OCI-LY7 (cell line): Measurements from ENCODE around the gene TCF12. TPM values are rescaled to one million over a fixed set of nuclear protein-coding genes. Genes with fewer than 3 reads are reported as not detected.

Experiments used
- BruUV-seq: library from RNA; stranded (reverse); fragments of 400-500 nt; replicated peaks from 2 replicates; lab custom pipeline; 2021; lab: Mats Ljungman, UMichigan
- CTCF ChIA-PET: fragments of 300-600 bp; sonication (Branson Sonifier 250); formaldehyde crosslinking; loops from one replicate; lab custom pipeline; 2022; ENCODE audit warnings: antibody characterized with exemption; ENCODE audit not compliant: unreplicated experiment; lab: Charles Lee
- POLR2A ChIA-PET: fragments of 300-600 bp; sonication (Branson Sonifier 250); formaldehyde crosslinking; loops from one replicate; lab custom pipeline; 2022; ENCODE audit warnings: antibody characterized with exemption; lab: Charles Lee
- DNase-seq: peaks from one replicate; pipeline ENCODE4 v3.0.0-alpha.2; 2015; ENCODE audit warnings: low spot score
- H2AFZ ChIP-seq: fragments of 200-600 bp; sonication (generic), shearing (Covaris generic); 2 replicates; pipeline ENCODE4 v1.6.1; 2014; ENCODE audit warnings: mild to moderate bottlenecking, antibody characterized with exemption, low read length, moderate library complexity
- H3K27ac ChIP-seq: fragments of 200-600 bp; sonication (generic); 2 replicates; pipeline ENCODE4 v1.5.1; 2014; ENCODE audit warnings: mixed run types, low read depth, mild to moderate bottlenecking, moderate library complexity, low read length, inconsistent platforms; ENCODE audit not compliant: poor library complexity, severe bottlenecking
- H3K36me3 ChIP-seq: fragments of 200-600 bp; sonication (generic); 2 replicates; pipeline ENCODE4 v1.6.1; 2014; ENCODE audit warnings: mild to moderate bottlenecking, antibody characterized with exemption, low read length, moderate library complexity, mixed read lengths; ENCODE audit not compliant: insufficient read depth
- H3K4me1 ChIP-seq: fragments of 200-600 bp; sonication (generic); 2 replicates; pipeline ENCODE4 v1.5.1; 2014; ENCODE audit warnings: mild to moderate bottlenecking, low read length; ENCODE audit not compliant: insufficient read depth, poor library complexity, severe bottlenecking
- H3K4me2 ChIP-seq: fragments of 200-600 bp; sonication (generic); 2 replicates; pipeline ENCODE4 v1.6.1; 2014; ENCODE audit warnings: mild to moderate bottlenecking, low read length
- H3K4me3 ChIP-seq: fragments of 200-600 bp; sonication (generic); 2 replicates; pipeline ENCODE4 v1.5.1; 2014; ENCODE audit warnings: mild to moderate bottlenecking, low read depth, low read length; ENCODE audit not compliant: poor library complexity, severe bottlenecking
- H3K79me2 ChIP-seq: fragments of 200-600 bp; sonication (generic); 2 replicates; pipeline ENCODE4 v1.6.1; 2016; ENCODE audit warnings: low read depth, mild to moderate bottlenecking, low read length, moderate library complexity, mixed read lengths; ENCODE audit not compliant: insufficient read depth
- H3K9me2 ChIP-seq: fragments of 200-600 bp; sonication (generic); 2 replicates; pipeline ENCODE4 v1.6.1; 2016; ENCODE audit warnings: mild to moderate bottlenecking, low read length, mixed read lengths; ENCODE audit not compliant: insufficient read depth
- H3K9me3 ChIP-seq: fragments of 200-600 bp; sonication (generic); 2 replicates; pipeline ENCODE4 v1.6.1; 2014; ENCODE audit warnings: mild to moderate bottlenecking, mixed run types, low read length, mixed read lengths
- H4K20me1 ChIP-seq: fragments of 200-600 bp; sonication (generic); 2 replicates; pipeline ENCODE4 v1.6.1; 2014; ENCODE audit warnings: mild to moderate bottlenecking, antibody characterized with exemption, low read length, moderate library complexity, mixed read lengths; ENCODE audit not compliant: insufficient read depth
- CTCF ChIP-seq: fragments of 200-600 bp; sonication (generic); conservative IDR thresholded peaks from 2 replicates; pipeline ENCODE4 v1.5.1; 2014; ENCODE audit warnings: mild to moderate bottlenecking, antibody characterized with exemption, low read length, moderate library complexity, mixed read lengths
- EZH2phosphoT487 ChIP-seq: fragments of 200-600 bp; sonication (generic); IDR thresholded peaks from 2 replicates; pipeline ENCODE4 v1.6.1; 2018; ENCODE audit warnings: low read depth, borderline replicate concordance, mild to moderate bottlenecking, mixed run types, antibody characterized with exemption, low read length, moderate library complexity, mixed read lengths
- intact Hi-C: fragments of 100-400 bp; cut with micrococcal nuclease; formaldehyde crosslinking; loops from one replicate; pipeline ENCODE4 v1.10.0; 2022; ENCODE audit not compliant: unreplicated experiment
- total RNA-seq, 2 experiments: library from RNA; depleted of rRNA in 1 of 2; stranded (reverse); fragments of >200 nt in 1 of 2; shearing (Covaris generic) in 1 of 2; gene quantifications; 2 replicates each; pipeline ENCODE4 v1.2.3, GENCODE V29; 2014 to 2022

The TCF12 gene
- total RNA-seq, 2 experiments from 2014 or later: 51.6 to 139 TPM

- DNase-seq: no peak
- no peak overlapping the region for H3K27ac ChIP-seq
- intact Hi-C loops: no loop called here
- TF ChIP-seq EZH2phosphoT487: no peak
- TF ChIP-seq CTCF: no peak
- H4K20me1 ChIP-seq: no peaks in the 10 kb centered on the region
- ChIA-PET CTCF (no interaction called here), POLR2A (interaction anchor here (0.6 to 0.7 kb wide), 2 partner anchors 92 to 96 kb away, joined by 3 read pairs; no protein-coding TSS in a partner anchor)
- no peaks in the 10 kb centered on the region for H3K9me2 ChIP-seq
- no peaks in the 10 kb centered on the region for H3K9me3 ChIP-seq
- H2AFZ ChIP-seq: no peak overlapping the region
- BruUV-seq: no TSS peak
- H3K4me2 ChIP-seq: no peak overlapping the region
- no peaks in the 10 kb centered on the region for H3K79me2 ChIP-seq
- H3K4me1 ChIP-seq: peaks cover 2% of the 10 kb centered on the region
- H3K36me3 ChIP-seq: no peaks in the 10 kb centered on the region
- no peak overlapping the region for H3K4me3 ChIP-seq
Measured at GRCh38 chr15:56893364-56893678, 25.1 kb upstream of the TCF12 start.

- no peaks in the 10 kb centered on the region for H3K4me1 ChIP-seq
- H3K79me2 ChIP-seq: no peaks in the 10 kb centered on the region
- no TSS peak for BruUV-seq
- TF ChIP-seq CTCF: no peak
- no peak for TF ChIP-seq EZH2phosphoT487
- ChIA-PET CTCF (no interaction called here), POLR2A (no interaction called here)
- no peak for DNase-seq
- H3K9me3 ChIP-seq: no peaks in the 10 kb centered on the region
- no peak overlapping the region for H3K27ac ChIP-seq
- intact Hi-C loops: no loop called here
- H3K4me2 ChIP-seq: no peak overlapping the region
- no peak overlapping the region for H2AFZ ChIP-seq
- H3K4me3 ChIP-seq: no peak overlapping the region
- no peaks in the 10 kb centered on the region for H4K20me1 ChIP-seq
- no peaks in the 10 kb centered on the region for H3K9me2 ChIP-seq
- H3K36me3 ChIP-seq: no peaks in the 10 kb centered on the region
Measured at GRCh38 chr15:56894601-56895000, 23.8 kb upstream of the TCF12 start.

- Histone ChIP-seq H3K9me3 (no peaks in the 10 kb centered on the region), H3K27ac (no peak overlapping the region), H3K4me1 (peaks cover 3% of the 10 kb centered on the region), H3K4me3 (no peak overlapping the region), H4K20me1 (no peaks in the 10 kb centered on the region), H3K79me2 (no peaks in the 10 kb centered on the region), H3K9me2 (no peaks in the 10 kb centered on the region), H3K4me2 (no peak overlapping the region), H2AFZ (no peak overlapping the region), H3K36me3 (no peaks in the 10 kb centered on the region)
- intact Hi-C loops: no loop called here
- ChIA-PET CTCF (no interaction called here), POLR2A (interaction anchor here (0.6 to 0.8 kb wide), 2 partner anchors 303 to 1576 kb away, joined by 3 to 7 read pairs; no protein-coding TSS in a partner anchor)
- no peak for DNase-seq
- TF ChIP-seq EZH2phosphoT487 (no peak), CTCF (no peak)
- no TSS peak for BruUV-seq
Measured at GRCh38 chr15:56901931-56902330, 16.5 kb upstream of the TCF12 start.
